GM23338 (cell line): Measurements from ENCODE around the gene CPT1C. TPM values are rescaled to one million over a fixed set of nuclear protein-coding genes. Genes with fewer than 3 reads are reported as not detected.

Experiments
- ATAC-seq: fragments of 200-7000 bp; cut with Tn5 transposase; 3 replicates; pipeline ENCODE4 v1.9.1; 2020
- DNase-seq: peaks from one replicate; pipeline ENCODE4 v3.0.0-alpha.2; 2015; ENCODE audit warnings: low spot score
- H2AFZ ChIP-seq: fragments of 200-600 bp; sonication (generic); 2 replicates; pipeline ENCODE4 v1.8.0; 2016; ENCODE audit warnings: antibody characterized with exemption, mild to moderate bottlenecking, moderate library complexity
- H3F3A ChIP-seq: fragments of 200-600 bp; sonication (generic); replicated peaks from 2 replicates; pipeline ENCODE4 v1.8.0; 2017; ENCODE audit warnings: antibody characterized with exemption, mixed run types, low read depth
- H3K27ac ChIP-seq: fragments of 200-600 bp; sonication (generic); 2 replicates; pipeline ENCODE4 v1.6.1; 2016; ENCODE audit warnings: low read depth
- H3K27me3 ChIP-seq: fragments of 200-600 bp; sonication (generic); 2 replicates; pipeline ENCODE4 v1.8.0; 2016; ENCODE audit warnings: mild to moderate bottlenecking, mixed run types, moderate library complexity; ENCODE audit not compliant: insufficient read depth
- H3K36me3 ChIP-seq: fragments of 200-600 bp; sonication (generic); 2 replicates; pipeline ENCODE4 v1.8.0; 2016; ENCODE audit warnings: mild to moderate bottlenecking; ENCODE audit not compliant: insufficient read depth
- H3K4me1 ChIP-seq: fragments of 200-600 bp; sonication (generic); 2 replicates; pipeline ENCODE4 v1.8.0; 2016; ENCODE audit warnings: mild to moderate bottlenecking, moderate library complexity; ENCODE audit not compliant: insufficient read depth
- H3K4me2 ChIP-seq: fragments of 200-600 bp; sonication (generic); 2 replicates; pipeline ENCODE4 v1.7.1; 2017; ENCODE audit warnings: mixed run types
- H3K4me3 ChIP-seq: fragments of 200-600 bp; sonication (generic); 2 replicates; pipeline ENCODE4 v1.6.1; 2016; ENCODE audit warnings: mixed run types
- H3K79me2 ChIP-seq: fragments of 200-600 bp; sonication (generic); replicated peaks from 2 replicates; pipeline ENCODE4 v1.8.0; 2017; ENCODE audit warnings: mild to moderate bottlenecking; ENCODE audit not compliant: insufficient read depth
- H3K9me2 ChIP-seq: fragments of 200-600 bp; sonication (generic); 2 replicates; pipeline ENCODE4 v1.8.0; 2017; ENCODE audit not compliant: insufficient read depth
- H4K20me1 ChIP-seq: fragments of 200-600 bp; sonication (generic); replicated peaks from 2 replicates; pipeline ENCODE4 v1.8.0; 2017; ENCODE audit warnings: mild to moderate bottlenecking; ENCODE audit not compliant: insufficient read depth
- H3K27ac Mint-ChIP-seq: 2 replicates; pipeline ENCODE4 v1.8.0; 2020; ENCODE audit warnings: inconsistent platforms, mild to moderate bottlenecking, moderate library complexity, mixed read lengths
- H3K27me3 Mint-ChIP-seq: 3 replicates; pipeline ENCODE4 v1.8.0; 2022; ENCODE audit warnings: low read depth, mild to moderate bottlenecking, moderate library complexity, mixed read lengths, inconsistent platforms; ENCODE audit not compliant: insufficient read depth, poor library complexity
- H3K36me3 Mint-ChIP-seq: 3 replicates; pipeline ENCODE4 v1.8.0; 2021; ENCODE audit warnings: low read depth, mild to moderate bottlenecking, inconsistent platforms, moderate library complexity, mixed read lengths
- H3K4me1 Mint-ChIP-seq: 3 replicates; pipeline ENCODE4 v1.8.0; 2020; ENCODE audit warnings: mild to moderate bottlenecking, inconsistent platforms, mixed read lengths
- H3K4me3 Mint-ChIP-seq: 3 replicates; pipeline ENCODE4 v1.8.0; 2021; ENCODE audit warnings: moderate library complexity, mild to moderate bottlenecking, inconsistent platforms, mixed read lengths
- H3K9me3 Mint-ChIP-seq: 3 replicates; pipeline ENCODE4 v1.8.0; 2020; ENCODE audit warnings: moderate library complexity, mild to moderate bottlenecking, inconsistent platforms, mixed read lengths
- CREB1 ChIP-seq: fragments of 250-450 bp; sonication (Bioruptor Pico); IDR thresholded peaks from 2 replicates; pipeline ENCODE4 v1.5.0; 2020; ENCODE audit warnings: low read depth, mild to moderate bottlenecking, moderate library complexity
- CTCF ChIP-seq, 2 experiments: fragments of 200-600 bp in 1 of 2; sonication (generic) in 1 of 2; conservative IDR thresholded peaks; 2 replicates each; pipeline versions ENCODE4 v1.5.1 to v1.6.1; 2016 to 2017; ENCODE audit warnings: antibody characterized with exemption in 2 of 2, low read depth in 2 of 2, mild to moderate bottlenecking in 2 of 2, moderate library complexity in 1 of 2
- EZH2 ChIP-seq: fragments of 200-600 bp; sonication (generic); IDR thresholded peaks from one replicate; pipeline ENCODE4 v1.8.0; 2017; ENCODE audit warnings: antibody characterized with exemption, mild to moderate bottlenecking, low read depth; ENCODE audit not compliant: unreplicated experiment
- JUNB ChIP-seq: IDR thresholded peaks from one replicate; pipeline ENCODE4 v1.6.1; 2016; ENCODE audit warnings: antibody characterized with exemption; ENCODE audit not compliant: unreplicated experiment
- POLR2AphosphoS5 ChIP-seq: IDR thresholded peaks from 2 replicates; pipeline ENCODE4 v1.6.1; 2016; ENCODE audit warnings: antibody characterized with exemption, low read depth
- STAT1 ChIP-seq: IDR thresholded peaks from one replicate; pipeline ENCODE4 v1.6.1; 2016; ENCODE audit warnings: antibody characterized with exemption; ENCODE audit not compliant: unreplicated experiment
- polyA plus RNA-seq: library from polyadenylated mRNA; unstranded; fragments of >200 nt; fragmentation: Nextera tagmentation; extraction: Ambion mirVana; gene quantifications from 2 replicates; pipeline ENCODE4 v1.2.1, GENCODE V29; 2016
- total RNA-seq: library from RNA; depleted of rRNA; stranded (reverse); fragments of >200 nt; shearing (Covaris generic); gene quantifications from 2 replicates; pipeline ENCODE4 v1.2.3, GENCODE V29; 2014
- TF ChIP-seq, protein P1 (sequence below): IDR thresholded peaks from 2 replicates; pipeline ENCODE4 v1.6.1; 2016; ENCODE audit warnings: antibody characterized with exemption

Gene CPT1C
- total and polyA plus RNA-seq, 2 experiments from 2014 or later: 63.4 to 77.3 TPM

DNA sequence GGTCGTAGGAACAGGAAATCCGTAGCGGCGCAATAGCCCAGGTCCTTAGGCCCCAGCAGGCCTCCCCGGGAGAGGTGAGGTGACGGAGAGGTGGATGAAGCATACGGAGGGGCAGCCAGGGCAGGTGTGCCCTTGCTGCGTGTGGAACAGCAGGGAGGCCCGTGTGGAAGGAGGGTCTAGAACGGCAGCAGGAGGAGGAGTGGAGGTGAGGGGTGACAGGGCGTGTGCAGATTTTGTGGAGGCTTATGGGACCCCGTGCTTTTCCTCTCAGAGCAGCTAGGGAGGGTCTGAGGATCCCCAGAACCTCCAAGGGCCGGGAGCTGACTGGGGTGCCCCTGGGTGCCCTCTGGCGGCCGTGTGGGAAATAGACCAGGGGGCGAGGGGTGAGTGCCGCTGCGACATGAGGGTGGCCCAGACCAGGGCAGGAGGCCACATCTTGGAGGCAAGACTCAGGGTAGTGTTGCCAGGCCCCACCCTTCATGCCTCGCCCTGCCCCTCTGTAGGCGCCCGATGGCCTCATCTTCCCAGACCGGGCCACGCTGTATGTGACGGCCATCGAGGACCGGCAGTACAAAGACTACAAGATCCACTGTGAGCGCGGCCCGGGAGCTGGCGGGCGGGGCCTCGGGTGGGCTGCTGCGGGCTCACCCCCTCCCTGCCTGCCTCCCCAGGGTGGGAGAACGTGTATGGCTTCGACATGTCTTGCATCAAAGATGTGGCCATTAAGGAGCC, 6.5 kb upstream of the CPT1C start:
- H3K79me2 ChIP-seq: peaks cover 45% of the 10 kb centered on the region
- peaks cover 44% of the 10 kb centered on the region for H3K36me3 ChIP-seq

DNA sequence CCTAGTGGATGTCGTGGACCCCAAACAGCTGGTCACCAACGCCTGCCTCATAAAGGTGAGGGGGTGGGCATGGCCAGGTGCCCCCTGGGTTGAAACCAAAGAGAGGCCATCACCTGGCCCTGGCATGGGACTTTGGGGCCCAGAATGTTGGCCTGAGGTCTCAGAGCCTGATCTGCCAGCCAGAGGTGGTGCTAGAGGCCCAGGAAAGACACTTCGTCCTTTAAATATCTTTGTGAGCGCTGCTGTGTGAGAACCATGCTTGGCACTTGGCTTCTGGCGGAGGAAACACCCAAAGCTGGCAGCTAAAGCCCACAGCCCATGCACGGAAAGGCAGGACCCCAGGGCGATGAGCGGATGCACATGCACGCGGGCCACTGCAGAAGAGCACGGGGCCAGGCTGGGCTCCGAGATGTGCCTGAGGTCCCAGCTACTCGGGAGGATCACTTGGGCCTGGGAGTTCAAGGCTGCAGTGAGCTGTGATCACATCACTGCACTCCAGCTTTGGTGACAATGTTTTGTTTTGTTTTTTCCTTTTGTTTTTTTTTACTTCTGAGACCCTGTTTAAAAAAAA, 5.8 kb upstream of the CPT1C start:
- DNase-seq (no peak), ATAC-seq (no peak)
- peaks cover 70% of the 10 kb centered on the region for H3K36me3 Mint-ChIP-seq
- H3K27ac Mint-ChIP-seq: no peak overlapping the region
- H3K79me2 ChIP-seq: peaks cover 38% of the 10 kb centered on the region
- H3K4me3 ChIP-seq: no peak overlapping the region
- peak overlapping the region; percentile 72 for H3K27ac ChIP-seq
- no peak overlapping the region for H3K4me2 ChIP-seq
- H3K27me3 Mint-ChIP-seq: peaks cover 38% of the 10 kb centered on the region
- no peaks in the 10 kb centered on the region for H3K27me3 ChIP-seq
- H3K4me1 Mint-ChIP-seq: peaks cover 51% of the 10 kb centered on the region
- no peaks in the 10 kb centered on the region; the same call in 2 of the 3 replicates for H3K9me3 Mint-ChIP-seq
- peaks cover 55% of the 10 kb centered on the region for H4K20me1 ChIP-seq
- no peaks in the 10 kb centered on the region for H3K9me2 ChIP-seq
- H2AFZ ChIP-seq: no peak overlapping the region
- TF ChIP-seq EZH2: no peak
- H3K4me1 ChIP-seq: peaks cover 28% of the 10 kb centered on the region
- H3F3A ChIP-seq: peaks cover 72% of the 10 kb centered on the region
- peak overlapping the region; percentile 26; the same call in 1 of the 3 replicates for H3K4me3 Mint-ChIP-seq
- peaks cover 44% of the 10 kb centered on the region for H3K36me3 ChIP-seq

More for the DNA sequence above, 6.5 kb upstream of the CPT1C start:
- Histone ChIP-seq H3K27me3 (no peaks in the 10 kb centered on the region), H4K20me1 (peaks cover 56% of the 10 kb centered on the region), H3K4me2 (no peak overlapping the region), H3K4me1 (peaks cover 34% of the 10 kb centered on the region), H3K4me3 (no peak overlapping the region), H3K9me2 (no peaks in the 10 kb centered on the region), H3F3A (peaks cover 71% of the 10 kb centered on the region), H3K27ac (peak overlapping the region; percentile 72), H2AFZ (no peak overlapping the region)
- ATAC-seq (peak; percentile 59), DNase-seq (peak; percentile 75)
- Mint-ChIP-seq H3K27me3 (peaks cover 36% of the 10 kb centered on the region), H3K27ac (no peak overlapping the region), H3K9me3 (no peaks in the 10 kb centered on the region), H3K4me3 (no peak overlapping the region), H3K36me3 (peaks cover 70% of the 10 kb centered on the region), H3K4me1 (peaks cover 54% of the 10 kb centered on the region)
- peak; percentile 60 to 70 for TF ChIP-seq CTCF (conservative IDR thresholded peaks at IDR 0.05; ENCODE audit: low read depth in 2 of 2)
- TF ChIP-seq EZH2: no peak

DNA sequence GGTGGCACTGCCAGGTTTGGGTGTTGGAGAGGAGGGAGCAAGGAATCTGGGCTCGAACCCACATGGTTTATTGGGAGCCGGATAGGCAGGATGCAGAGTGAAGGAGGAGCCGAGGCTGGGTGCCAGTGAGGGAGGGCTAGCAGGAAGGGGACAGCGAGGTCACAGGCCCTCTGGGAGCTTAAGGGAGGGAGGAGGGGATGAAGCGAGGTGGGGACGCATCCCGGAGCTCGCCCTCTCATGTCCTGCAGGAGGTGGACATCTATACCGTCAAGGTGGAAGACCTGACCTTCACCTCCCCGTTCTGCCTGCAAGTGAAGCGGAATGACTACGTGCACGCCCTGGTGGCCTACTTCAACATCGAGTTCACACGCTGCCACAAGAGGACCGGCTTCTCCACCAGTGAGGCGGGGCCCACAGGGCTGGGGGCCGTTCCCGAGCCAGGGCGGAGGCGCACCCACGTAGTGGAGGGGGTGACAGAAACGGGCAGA, 5.0 kb upstream of the CPT1C start:
- H3K27me3 Mint-ChIP-seq: peaks cover 38% of the 10 kb centered on the region
- peaks cover 35% of the 10 kb centered on the region for H3K79me2 ChIP-seq
- no peak for DNase-seq
- H3K9me3 Mint-ChIP-seq: peaks cover 7% of the 10 kb centered on the region
- H3K4me3 ChIP-seq: no peak overlapping the region
- peaks cover 23% of the 10 kb centered on the region for H3K4me1 ChIP-seq
- H3K27me3 ChIP-seq: no peaks in the 10 kb centered on the region
- TF ChIP-seq CREB1 (CRISPR knock-in tag) (no peak), CTCF (conservative IDR thresholded peaks at IDR 0.05; ENCODE audit: low read depth in 2 of 2) (no peak), STAT1 (no peak), POLR2AphosphoS5 (no peak), JUNB (no peak)
- TF ChIP-seq, protein P1, sequence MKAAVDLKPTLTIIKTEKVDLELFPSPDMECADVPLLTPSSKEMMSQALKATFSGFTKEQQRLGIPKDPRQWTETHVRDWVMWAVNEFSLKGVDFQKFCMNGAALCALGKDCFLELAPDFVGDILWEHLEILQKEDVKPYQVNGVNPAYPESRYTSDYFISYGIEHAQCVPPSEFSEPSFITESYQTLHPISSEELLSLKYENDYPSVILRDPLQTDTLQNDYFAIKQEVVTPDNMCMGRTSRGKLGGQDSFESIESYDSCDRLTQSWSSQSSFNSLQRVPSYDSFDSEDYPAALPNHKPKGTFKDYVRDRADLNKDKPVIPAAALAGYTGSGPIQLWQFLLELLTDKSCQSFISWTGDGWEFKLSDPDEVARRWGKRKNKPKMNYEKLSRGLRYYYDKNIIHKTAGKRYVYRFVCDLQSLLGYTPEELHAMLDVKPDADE: no peak
- H4K20me1 ChIP-seq: peaks cover 54% of the 10 kb centered on the region
- H3K36me3 Mint-ChIP-seq: peaks cover 69% of the 10 kb centered on the region
- peaks cover 49% of the 10 kb centered on the region for H3K4me1 Mint-ChIP-seq
- H3K9me2 ChIP-seq: no peaks in the 10 kb centered on the region
- ATAC-seq: no peak
- H3K4me2 ChIP-seq: no peak overlapping the region
- H2AFZ ChIP-seq: no peak overlapping the region
- H3K4me3 Mint-ChIP-seq: no peak overlapping the region; the same call in 2 of the 3 replicates
- H3F3A ChIP-seq: peaks cover 74% of the 10 kb centered on the region
- H3K27ac Mint-ChIP-seq: peak overlapping the region; percentile 36; the same call in 1 of the 2 replicates
- H3K36me3 ChIP-seq: peaks cover 43% of the 10 kb centered on the region
- H3K27ac ChIP-seq: no peak overlapping the region
